ENCODE data around the gene STIM2.
A peak's percentile ranks its signal among the peaks of the same experiment; 100 is the strongest.

The STIM2 gene

DNA sequence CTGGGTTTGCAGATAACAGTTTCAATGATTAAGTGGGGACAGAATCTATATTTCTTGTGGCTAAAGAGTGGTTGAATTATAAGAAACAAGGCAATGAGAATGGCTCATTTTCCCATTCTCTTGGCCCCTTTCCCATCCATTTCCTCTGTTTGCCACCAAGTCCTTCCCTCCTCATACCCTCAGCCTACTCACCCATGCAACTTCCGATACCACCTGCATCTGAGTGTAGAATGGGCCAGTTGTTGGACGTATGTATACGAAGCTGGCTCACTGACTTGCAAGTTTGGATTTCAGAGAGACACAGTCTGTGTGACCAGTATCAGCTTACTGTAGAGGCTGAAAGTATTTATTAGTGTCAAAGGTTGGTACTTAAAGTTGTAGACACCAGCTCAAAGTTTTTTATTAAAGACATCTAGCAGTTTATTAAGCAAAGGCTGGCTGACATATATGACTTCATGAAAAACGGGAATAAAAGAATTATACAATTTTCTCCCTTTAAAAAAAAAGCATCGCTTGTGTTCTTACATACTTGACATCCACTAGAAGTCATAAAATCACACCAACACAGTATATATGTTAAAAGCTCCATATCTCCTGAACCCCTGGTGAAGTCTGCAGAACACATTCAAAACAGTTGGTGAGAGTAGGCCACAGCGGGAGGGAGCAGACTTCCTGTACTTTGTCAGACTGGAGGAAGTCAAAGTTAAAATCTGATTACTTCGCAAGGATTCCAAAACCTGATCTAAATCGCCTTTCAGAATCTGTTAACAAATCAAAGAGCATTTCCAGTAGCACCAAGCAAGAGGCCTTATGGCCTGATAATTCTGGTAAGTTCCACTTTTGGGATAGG, 22.4 kb upstream of the STIM2 start:
- no peak for DNase-seq (ENCODE audit: low spot score)

DNA sequence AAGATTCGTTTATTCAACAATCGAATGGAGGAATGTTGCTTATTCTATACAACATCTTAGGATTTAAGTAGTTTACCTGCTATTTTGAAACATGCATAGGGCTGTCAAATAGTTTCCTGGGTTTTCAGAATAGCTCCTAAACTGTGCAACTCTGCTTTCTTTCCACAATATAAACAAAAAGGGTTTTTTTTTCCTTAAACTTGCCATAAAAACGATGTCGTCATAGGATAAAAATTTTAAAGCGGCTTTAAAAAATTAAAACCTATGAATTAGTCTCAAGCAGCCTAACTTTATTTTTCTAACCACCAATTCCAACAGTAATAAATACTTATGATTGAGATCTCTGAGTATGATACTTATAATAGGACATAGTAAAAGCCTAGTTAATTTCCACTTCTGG, 21.6 kb upstream of the STIM2 start:
- DNase-seq (ENCODE audit: low spot score) = no peak

DNA sequence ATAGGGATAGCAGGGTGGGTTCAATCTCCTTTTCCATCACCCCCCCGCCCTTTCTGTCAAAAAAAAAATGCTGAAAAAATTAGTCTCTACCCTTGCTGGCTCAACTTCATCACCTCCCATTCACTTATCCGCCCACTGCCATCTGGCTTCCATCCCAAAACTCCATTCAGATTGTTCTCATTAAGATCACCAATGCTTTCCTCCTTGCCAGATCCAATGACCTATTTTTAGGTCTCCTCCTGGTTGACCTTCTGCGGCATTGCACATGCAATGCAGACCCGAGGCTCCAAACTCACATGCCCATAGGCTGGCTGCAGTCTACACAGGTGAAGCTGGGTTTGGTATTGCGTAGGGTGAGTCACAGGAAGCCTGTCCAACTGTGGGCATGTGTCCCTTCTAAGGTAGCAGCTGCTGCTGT, 21.1 kb upstream of the STIM2 start:
- DNase-seq (ENCODE audit: low spot score) = no peak

DNA sequence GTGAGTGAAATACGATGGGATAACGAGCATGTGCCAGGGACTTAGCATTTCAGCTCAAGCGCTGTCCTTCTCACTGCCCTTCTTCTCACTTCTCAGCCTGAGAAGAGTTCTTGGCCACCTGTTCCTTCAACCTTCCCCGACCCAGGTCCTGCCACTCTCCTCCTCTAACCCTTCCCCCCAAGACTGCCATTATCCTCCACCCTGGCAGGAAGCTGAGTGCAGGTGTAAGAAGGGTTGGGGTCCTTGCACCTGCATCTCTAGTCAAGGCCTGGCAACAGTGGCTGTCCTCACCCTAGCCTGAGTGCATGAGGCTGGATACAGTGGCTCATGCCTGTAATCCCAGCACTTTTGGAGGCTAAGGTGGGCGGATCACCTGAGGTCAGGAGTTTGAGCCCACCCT, 19.9 kb upstream of the STIM2 start:
- no peak for DNase-seq (ENCODE audit: low spot score)

DNA sequence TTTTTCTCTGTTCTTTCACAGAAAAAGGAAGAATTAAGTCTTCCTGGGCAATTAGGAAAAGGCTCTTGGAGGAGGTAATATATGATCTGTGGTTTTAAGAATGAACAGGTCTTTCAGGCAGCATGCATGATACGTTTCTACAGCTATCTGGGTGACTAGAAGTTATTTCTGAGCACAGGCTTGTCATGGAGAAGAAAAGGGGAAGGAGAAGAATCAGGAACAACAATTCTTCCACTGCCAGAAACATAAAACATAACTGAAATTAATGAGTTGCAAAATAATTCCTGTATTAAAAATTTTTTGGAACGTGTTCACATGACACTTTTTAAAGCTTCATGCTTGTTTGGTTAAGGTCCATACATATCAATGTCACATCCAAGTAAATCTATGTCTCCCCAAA, 17.7 kb upstream of the STIM2 start:
- no peak for DNase-seq (ENCODE audit: low spot score)

DNA sequence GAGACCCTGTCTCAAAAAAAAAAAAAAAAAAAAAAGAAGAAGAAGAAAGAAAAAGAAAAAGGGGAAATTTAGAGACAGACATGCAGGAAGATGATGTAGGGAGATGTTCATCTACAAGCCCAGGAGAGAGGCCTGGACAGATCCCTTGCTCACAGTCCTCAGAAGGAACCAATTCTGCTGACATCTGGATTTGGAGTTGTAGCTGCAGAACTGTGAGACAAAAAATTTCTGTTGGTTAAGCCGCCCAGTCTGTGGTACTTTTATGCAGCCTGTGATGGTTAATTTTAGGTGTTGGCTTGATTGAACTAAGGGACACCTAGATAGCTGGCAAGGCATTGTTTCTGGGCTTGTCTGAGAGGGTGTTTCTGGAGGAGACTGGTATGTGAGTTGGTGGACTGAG, 10.1 kb upstream of the STIM2 start:
- no peak for DNase-seq (ENCODE audit: low spot score)

DNA sequence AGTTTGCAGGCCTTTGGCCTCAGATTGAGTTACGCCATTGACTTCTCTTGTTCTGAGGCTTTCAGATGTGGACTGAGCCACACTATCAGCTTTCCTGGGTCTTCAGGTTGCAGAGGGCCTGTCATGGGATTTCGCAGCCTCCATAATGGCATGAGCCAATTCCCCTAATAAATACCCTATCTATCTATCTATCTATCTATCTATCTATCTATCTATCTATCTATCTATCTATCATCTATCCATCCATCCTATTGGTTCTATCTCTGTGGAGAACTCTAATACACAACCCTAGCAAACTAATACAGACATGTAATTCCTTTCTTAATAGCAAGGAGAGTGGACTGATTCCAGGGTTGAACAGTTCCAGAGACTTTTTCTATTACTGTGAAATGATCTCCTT, 9.5 kb upstream of the STIM2 start:
- no peak for DNase-seq (ENCODE audit: low spot score)

DNA sequence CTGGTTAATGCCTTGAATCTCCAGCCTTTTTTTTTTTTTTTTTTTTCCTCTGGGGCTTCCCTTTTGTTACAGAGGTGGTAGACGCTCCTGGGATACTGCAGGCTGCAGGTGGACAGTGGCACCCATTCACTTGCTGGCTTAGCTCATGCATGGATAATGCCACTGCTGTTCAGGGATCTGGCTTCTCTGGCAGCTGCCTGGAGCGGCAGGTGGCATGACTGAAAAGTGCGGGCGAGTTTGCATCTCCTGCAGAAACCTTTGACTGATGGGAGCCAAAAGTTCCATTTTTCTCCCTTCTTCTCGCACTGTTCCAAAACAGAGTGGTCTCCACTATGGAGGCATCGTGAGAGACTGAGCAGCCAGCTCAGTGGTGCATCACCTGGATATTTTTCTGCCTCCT, 5.9 kb upstream of the STIM2 start:
- no peak for DNase-seq (ENCODE audit: low spot score)

DNA sequence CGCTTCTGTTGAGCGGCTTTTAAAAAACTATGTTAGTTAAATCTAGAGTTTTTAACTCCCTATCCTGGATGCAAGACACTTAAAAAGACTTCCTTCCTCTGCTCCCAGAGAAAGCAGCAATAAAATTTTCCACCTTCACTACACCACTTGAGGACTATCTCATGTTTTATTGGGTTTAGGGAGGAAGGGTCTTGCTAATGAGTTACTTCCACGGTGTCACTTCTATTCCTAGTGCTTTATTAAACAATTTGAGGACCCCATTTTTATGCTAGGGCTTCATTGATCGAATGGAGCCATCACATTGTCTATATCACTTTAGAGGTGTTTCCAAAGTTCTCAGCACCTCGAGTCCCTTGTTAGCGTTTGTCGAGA, 3.7 kb upstream of the STIM2 start:
- DNase-seq (ENCODE audit: low spot score) = no peak

DNA sequence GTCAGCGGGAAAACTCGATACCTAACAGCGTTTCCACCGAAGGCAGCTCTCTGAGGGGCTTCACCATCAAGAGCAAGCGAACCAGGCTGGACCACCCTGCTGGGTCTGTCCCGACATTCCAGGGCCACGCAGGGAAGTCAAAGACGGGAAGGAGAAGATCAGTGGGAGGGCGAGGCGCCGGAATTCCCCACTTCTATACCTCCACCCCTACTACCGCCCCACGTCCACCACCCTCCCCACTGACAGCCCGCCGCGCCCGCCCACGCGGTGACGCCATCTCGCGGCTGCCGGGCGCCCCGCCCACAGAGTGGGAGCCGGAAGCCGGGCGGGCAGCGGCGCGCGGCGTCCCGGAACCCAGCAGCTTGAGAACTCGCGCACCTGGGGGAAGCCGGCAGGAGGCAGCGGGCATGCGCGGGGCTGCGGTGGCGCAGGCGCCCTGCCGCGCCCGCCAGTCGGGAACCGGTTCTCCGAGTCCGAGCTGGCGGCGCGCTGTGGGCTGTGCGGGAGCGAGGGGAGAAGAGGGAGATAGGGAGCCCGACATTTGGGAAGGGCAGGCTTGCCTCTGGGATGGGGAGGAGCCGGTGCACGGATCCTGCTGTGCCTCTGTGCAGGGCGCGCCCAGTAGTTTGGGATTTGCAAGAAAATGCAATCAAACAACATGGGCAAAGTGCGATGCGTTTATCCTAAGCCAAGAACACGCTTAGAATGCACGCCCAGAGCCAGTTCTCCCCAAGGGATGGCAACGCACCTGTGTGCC, 3.2 kb upstream of the STIM2 start:
- peak; percentile 85 for DNase-seq (ENCODE audit: low spot score)

DNA sequence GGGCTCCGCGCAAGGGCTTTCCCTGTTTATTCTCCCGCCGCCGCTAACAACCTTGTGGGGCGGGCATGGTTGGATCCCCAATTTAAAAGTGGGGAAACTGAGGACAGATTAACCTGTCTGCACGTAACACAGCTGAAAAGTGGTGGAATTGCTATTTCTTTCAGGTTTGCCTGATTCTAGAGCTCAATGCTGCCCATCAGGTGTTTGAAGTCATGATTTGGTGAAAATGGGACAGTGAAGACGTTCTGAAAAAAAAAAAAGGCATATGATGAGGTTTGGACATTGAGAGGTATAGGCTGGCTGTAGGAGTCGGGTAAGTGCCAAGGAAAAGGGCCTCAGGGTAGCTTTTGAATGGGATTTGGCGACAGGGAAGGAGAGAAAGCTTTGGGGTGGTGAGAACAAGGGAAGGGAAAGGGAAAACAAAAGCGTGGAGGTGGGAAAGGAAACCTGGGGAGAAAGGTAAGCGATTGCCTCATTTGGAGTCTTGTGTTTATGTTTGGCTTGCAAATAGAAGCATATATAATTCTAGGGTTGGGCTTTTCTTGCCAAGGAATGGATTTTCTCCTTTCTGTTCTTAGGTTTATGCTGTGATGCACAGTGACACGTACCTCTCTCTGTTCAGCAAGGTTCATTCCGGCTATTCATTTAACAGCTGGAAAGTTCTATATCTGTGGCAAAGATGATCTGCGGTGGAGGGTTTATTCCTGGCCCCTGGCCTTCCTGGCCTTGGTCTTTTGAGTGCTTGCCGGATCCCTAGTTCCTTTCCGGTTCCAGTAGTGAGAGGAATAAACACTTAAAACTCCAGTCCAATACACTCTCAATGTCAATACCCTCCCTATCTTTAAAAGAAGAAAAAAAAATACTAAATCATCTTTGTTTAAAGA, 2.4 kb upstream of the STIM2 start:
- no peak for DNase-seq (ENCODE audit: low spot score)

DNA sequence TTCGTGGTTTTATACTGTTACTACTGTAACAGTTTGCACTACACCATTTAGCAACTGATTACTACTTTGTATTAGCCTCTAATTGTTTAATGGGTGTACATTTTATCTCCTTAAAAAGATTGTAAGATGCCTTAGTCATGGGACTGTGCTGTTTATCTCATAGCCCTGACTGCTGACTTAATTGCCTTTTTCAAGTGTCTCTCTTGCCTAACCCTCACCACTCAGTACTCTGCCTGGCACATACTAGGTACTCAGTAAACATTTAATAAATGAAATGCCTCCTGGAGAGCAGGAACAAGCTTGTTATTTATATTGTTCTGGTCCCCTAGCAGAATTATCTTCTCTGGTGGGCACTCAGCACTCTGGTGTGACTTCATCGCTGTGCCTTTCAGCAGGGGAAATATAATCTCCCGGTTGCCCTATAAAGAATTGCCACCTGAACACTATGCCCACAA, 1.7 kb upstream of the STIM2 start:
- DNase-seq (ENCODE audit: low spot score) = no peak

DNA sequence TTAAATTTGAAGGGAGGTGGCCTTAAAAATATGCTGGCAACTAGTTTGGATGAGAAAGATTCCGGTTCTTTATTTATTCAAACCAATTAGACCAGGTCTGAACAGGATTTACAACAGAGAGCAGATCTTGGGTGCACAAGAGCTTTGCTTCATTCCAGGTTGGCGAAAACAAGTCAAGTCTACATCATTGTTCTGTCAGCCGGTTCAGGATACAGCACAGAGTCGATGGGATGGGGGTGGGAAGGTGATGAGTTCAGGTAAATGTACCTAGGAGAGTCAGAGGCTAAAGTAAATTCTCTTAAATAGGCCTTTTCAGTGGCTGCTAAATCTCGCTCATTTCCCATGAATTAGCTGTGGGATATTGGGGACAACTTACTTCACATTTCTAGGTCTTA, 882 bp upstream of the STIM2 start:
- no peak for DNase-seq (ENCODE audit: low spot score)

DNA sequence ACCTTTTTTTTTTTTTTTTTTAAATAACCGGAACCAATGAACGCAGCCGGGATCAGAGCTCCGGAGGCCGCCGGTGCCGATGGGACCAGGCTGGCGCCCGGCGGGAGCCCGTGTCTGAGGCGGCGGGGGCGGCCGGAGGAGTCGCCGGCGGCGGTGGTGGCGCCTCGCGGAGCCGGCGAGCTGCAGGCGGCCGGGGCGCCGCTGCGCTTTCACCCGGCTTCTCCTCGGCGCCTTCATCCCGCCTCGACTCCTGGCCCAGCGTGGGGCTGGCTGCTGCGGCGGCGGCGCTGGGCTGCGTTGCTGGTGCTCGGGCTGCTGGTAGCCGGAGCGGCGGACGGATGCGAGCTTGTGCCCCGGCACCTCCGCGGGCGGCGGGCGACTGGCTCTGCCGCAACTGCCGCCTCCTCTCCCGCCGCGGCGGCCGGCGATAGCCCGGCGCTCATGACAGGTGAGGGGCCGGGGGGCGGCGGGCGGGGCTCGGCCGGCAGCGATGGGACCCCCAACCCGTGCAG, 337 bp downstream of the STIM2 start:
- no peak for DNase-seq (ENCODE audit: low spot score)

DNA sequence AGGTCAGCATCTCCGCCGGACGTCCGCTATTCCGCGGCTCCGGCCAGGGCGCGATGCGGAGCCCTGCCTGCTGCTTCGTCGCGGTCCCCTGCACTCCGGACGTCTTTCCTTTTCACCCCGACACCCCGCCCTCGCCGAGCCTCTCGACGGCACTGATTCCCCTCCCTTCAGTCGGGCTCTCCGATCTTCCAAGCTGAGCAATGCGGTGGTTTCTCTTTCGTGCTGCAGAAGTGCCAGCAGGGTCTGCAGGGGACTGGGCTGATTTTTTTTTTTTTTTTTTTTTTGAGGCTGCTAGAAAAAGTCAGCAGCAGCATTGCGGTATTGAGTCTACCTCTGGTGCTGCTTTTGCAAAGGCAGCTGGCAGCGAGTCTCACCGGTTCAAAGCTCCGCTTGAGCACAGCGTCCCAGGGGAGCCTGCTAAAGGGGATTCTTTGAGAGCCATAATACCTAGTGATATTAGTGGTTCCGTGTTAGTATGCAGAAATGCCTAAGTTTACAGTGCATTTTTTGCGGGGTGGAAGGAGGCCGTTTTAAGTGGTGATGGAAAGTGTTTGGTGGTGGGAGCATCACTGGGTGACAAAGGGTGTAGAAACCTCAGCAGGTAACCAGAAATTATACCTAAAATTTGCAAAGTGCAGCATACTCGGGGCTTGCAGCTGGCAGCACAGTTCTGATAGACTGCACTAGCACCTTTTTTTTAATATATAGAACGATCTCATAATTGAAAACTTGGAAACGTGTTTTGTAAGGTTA, 969 bp downstream of the STIM2 start:
- DNase-seq (ENCODE audit: low spot score) = peak; percentile 66

DNA sequence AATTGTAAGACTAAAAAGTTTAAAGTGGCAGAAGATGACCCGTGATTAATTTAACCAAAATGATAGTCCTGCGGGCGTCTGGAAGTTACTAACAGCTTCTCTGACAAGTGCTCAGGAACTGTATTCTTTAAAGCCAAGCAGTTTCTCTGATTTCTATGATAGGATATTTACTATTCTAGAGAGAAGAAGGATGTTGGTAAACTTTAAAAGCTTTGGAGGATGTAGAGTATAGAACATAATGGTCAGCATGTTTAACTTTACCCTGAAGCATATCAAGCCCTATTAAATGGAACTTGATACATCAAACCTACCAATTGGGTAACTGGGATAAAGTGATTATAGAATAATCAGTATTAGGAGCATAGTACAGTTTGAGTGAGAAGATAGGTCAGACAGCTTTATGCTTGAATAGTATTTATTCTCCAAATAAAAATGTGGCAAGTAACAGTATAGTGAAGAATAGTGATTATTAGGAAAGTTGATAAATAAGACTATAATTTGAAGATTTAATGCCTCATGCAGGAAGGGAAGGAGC, 1.8 kb downstream of the STIM2 start:
- no peak for DNase-seq (ENCODE audit: low spot score)

DNA sequence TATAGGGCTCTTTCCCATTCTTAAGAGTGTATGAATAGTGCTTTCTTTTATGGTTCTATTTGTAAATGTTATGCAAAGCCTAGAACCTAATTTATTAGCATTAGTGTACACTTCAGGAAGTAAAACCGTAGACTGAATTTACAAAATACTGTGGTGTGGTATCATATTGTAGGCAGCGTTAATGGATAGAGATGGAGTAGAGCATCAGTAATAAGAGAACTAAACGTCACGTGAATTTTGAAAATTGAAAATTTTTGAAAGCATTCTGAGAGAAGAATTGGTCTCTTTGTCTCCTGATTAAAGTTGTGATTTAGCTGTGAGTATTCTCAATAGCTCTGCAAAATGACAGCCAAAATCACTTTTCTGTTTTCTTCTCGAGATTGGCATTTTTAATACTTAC, 2.9 kb downstream of the STIM2 start:
- no peak for DNase-seq (ENCODE audit: low spot score)

DNA sequence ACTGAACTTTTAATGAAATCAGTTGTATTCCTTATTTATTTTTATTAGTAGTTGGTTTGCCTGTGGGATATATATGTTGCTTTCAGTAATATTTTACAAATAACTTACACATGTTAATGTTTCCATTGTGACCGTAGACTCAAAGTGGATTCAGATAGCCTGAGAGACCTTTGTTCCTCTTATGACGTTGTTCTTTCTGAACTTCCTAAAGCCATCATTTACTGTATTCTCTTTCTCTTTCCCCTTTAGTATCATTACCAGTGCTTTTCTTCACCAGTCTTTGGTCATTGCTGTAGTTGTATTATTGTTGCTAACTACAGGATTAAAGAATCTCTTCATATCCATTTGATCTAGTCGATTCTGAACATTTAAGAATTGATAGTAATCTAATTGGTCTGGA, 4.3 kb downstream of the STIM2 start:
- no peak for DNase-seq (ENCODE audit: low spot score)

DNA sequence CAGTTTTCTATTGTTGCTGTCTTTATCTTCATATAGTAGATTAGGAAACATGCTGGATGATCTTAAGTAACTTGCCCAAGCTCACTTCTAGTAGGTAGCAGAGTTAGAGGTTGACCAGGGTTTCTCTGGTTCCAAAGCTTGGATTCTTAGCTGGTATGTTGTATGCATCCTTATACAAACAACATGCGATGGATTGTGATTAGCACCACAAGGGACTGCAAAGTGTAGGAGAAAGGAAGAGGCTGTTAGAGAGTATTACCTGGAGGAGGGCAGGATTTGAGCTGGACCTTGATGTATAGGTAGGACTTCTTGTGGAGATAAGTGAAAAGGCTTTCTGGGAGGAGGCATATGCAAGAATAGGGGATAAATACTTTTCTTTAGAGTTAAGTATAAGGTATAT, 5.6 kb downstream of the STIM2 start:
- DNase-seq (ENCODE audit: low spot score) = no peak

DNA sequence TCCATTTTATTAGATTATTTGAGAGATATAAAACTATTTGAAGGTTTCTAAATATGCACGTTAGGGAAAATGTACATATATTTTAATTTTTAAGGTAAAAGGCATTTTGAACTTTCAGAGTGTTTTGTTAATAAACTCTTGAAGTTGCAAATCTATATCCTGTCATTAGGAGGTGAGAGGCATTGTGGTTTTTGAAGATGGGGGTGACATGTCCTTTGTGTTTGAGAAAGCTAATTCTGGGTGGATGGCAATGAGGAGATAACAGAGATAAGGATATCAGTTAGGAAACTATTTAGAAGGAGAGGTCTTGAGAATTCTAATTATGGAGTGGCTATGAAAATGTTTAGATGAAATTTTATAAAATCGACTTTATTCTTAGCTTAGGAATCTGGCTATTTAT, 6.1 kb downstream of the STIM2 start:
- no peak for DNase-seq (ENCODE audit: low spot score)

Measured in globus pallidus (tissue), 1 donor.